ENCODE measurements around the gene FNDC4. TPM values are rescaled to one million over a fixed set of nuclear protein-coding genes. Genes with fewer than 3 reads are reported as not detected.

FNDC4 gene
- total RNA-seq, 2 experiments from 2014 or later, result not detected

DNA sequence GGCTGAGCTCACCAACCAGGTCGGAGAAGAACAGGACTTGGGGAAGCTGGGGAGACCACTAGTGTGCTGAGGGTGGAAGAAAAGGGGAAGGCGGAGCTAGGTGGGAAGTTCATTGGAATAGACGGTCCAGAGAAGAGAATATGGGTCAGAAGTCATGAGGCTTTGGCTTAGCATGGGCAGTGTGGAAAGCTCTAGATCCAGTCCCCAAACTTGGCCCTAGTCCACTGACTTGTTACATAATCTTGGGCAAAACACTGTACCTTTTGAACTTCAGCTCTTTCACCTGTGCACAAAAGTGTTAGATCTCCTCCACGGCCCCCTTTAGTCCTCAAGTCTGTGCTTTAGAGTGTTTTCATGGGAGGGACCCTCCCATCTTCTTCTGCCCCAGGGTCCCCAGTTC, 12.3 kb upstream of the FNDC4 start:
- no peak for DNase-seq
- CTCF ChIA-PET, result interaction anchor here (1.0 to 1.5 kb wide), 2 partner anchors 177 to 228 kb away, joined by 3 to 4 read pairs; no protein-coding TSS in a partner anchor
- Mint-ChIP-seq H3K4me3 (no peak overlapping the region), H3K27ac (no peak overlapping the region), H3K36me3 (ENCODE audit: low read depth) (no peaks in the 10 kb centered on the region), H3K27me3 (ENCODE audit: low read depth) (no peaks in the 10 kb centered on the region), H3K4me1 (ENCODE audit: low read depth) (no peaks in the 10 kb centered on the region), H3K9me3 (no peaks in the 10 kb centered on the region)
- intact Hi-C loops (cut with micrococcal nuclease), result no loop called here

DNA sequence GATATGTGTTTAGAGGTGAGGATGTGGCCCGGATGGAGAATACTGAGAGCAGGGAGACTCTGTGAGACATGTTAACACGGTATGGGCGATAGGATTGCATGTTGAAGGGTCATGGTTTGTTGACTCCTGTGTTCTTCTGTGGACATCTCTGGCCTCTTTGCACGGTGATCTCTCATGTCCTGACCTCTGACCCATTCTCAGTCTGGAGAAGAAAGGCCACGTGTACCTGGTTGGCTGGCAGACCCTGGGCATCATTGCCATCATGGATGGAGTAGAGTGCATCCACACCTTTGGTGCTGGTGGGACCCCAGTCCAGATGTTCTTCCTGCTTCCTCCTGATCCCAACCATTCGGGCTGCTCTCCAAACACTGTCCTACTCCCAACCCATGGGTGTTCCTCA, 11.6 kb upstream of the FNDC4 start:
- DNase-seq, result no peak
- H3K27me3 Mint-ChIP-seq (ENCODE audit: low read depth), result no peaks in the 10 kb centered on the region
- H3K9me3 Mint-ChIP-seq, result no peaks in the 10 kb centered on the region
- H3K36me3 Mint-ChIP-seq (ENCODE audit: low read depth), result no peaks in the 10 kb centered on the region
- CTCF ChIA-PET, result no interaction called here
- H3K4me1 Mint-ChIP-seq (ENCODE audit: low read depth), result no peaks in the 10 kb centered on the region
- intact Hi-C loops (cut with micrococcal nuclease), result no loop called here
- no peak overlapping the region for H3K4me3 Mint-ChIP-seq
- H3K27ac Mint-ChIP-seq, result no peak overlapping the region

DNA sequence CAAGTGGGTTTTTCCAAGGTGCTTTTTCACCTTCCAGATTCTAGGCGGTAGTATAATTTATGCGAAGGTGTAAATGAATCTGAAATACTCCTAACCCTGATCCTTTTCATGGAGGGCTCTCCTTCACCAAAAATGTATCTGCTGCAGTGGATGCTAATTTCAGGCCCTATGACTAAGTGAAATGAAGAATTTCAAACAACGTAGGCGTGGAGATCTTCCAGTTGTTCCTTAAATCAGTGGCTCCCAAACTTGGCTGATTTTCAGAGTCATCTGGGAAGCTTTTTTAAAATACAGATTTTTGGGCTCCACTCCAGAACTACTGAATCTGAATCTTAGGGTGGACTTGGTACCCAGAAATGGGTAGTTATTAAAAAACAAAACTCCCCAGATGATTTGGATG, 7.1 kb upstream of the FNDC4 start:
- no peak overlapping the region for H3K27ac Mint-ChIP-seq
- intact Hi-C loops (cut with micrococcal nuclease), result no loop called here
- CTCF ChIA-PET, result no interaction called here
- H3K4me3 Mint-ChIP-seq, result no peak overlapping the region
- no peaks in the 10 kb centered on the region for H3K9me3 Mint-ChIP-seq
- peaks cover 6% of the 10 kb centered on the region for H3K27me3 Mint-ChIP-seq (ENCODE audit: low read depth)
- H3K36me3 Mint-ChIP-seq (ENCODE audit: low read depth), result no peaks in the 10 kb centered on the region
- no peaks in the 10 kb centered on the region for H3K4me1 Mint-ChIP-seq (ENCODE audit: low read depth)
- DNase-seq, result no peak

DNA sequence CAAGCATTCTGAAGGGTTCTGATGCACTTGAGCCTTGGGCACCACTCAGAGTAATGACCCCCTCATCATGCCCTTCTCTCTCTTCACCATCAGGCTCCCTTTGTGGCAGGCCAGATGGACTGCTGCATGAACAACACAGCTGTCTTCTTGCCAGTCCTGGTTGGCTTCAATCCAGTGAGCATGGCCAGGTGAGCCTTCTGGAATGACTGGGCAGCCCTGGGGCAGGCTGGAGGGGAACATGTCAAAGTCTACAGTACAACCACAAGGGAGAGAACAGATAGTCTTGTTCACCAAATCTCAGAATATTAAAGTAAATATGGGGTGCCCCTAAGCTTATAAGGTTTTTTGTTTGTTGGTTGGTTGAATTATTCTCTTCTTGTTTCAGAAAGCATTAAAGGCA, 6.0 kb upstream of the FNDC4 start:
- intact Hi-C loops (cut with micrococcal nuclease), result no loop called here
- H3K4me1 Mint-ChIP-seq (ENCODE audit: low read depth), result no peaks in the 10 kb centered on the region
- peaks cover 13% of the 10 kb centered on the region for H3K27me3 Mint-ChIP-seq (ENCODE audit: low read depth)
- H3K27ac Mint-ChIP-seq, result no peak overlapping the region
- H3K36me3 Mint-ChIP-seq (ENCODE audit: low read depth), result no peaks in the 10 kb centered on the region
- H3K4me3 Mint-ChIP-seq, result no peak overlapping the region
- no peak for DNase-seq
- CTCF ChIA-PET, result no interaction called here
- H3K9me3 Mint-ChIP-seq, result no peaks in the 10 kb centered on the region

DNA sequence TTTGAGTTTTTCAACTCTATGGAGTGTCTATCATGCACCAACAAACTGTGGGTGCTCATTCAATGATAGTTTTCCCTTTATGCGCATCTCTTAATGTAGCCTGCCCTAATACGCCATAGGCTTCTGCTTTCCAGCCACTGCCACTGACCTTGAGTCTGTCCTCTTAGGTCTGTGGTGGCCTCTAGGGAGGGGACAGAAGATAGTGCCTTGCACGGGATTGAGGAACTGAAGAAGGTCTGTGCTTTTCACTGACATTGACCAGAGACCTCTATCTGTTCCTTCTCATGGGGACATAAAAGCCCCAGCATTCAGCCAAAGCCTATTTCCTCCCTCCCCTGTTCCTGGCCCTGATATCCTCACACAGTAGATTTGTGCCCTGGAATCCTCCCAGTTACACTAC, 4.0 kb upstream of the FNDC4 start:
- H3K27me3 Mint-ChIP-seq (ENCODE audit: low read depth), result peaks cover 27% of the 10 kb centered on the region
- DNase-seq, result no peak
- intact Hi-C loops (cut with micrococcal nuclease), result no loop called here
- no peaks in the 10 kb centered on the region for H3K4me1 Mint-ChIP-seq (ENCODE audit: low read depth)
- H3K4me3 Mint-ChIP-seq, result no peak overlapping the region
- CTCF ChIA-PET, result no interaction called here
- H3K36me3 Mint-ChIP-seq (ENCODE audit: low read depth), result no peaks in the 10 kb centered on the region
- H3K9me3 Mint-ChIP-seq, result no peaks in the 10 kb centered on the region
- H3K27ac Mint-ChIP-seq, result no peak overlapping the region

DNA sequence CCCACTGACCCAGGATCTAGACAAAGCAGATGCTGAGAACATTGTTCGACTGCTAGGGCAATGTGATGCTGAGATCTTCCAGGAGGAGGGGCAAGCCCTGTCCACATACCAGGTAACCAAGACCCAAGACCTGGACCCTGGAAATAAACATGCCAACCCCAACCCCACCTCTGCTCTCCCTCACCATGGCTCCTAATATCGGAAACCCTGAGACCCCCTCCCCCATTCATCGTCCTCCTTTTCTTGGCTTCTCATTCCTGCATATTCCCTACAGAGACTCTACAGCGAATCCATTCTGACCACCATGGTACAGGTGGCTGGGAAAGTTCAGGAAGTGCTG, 2.3 kb upstream of the FNDC4 start:
- no peaks in the 10 kb centered on the region for H3K36me3 Mint-ChIP-seq (ENCODE audit: low read depth)
- no peak overlapping the region for H3K4me3 Mint-ChIP-seq
- CTCF ChIA-PET, result no interaction called here
- H3K27me3 Mint-ChIP-seq (ENCODE audit: low read depth), result peaks cover 32% of the 10 kb centered on the region
- no peaks in the 10 kb centered on the region for H3K4me1 Mint-ChIP-seq (ENCODE audit: low read depth)
- DNase-seq, result no peak
- intact Hi-C loops (cut with micrococcal nuclease), result no loop called here
- H3K27ac Mint-ChIP-seq, result no peak overlapping the region
- H3K9me3 Mint-ChIP-seq, result no peaks in the 10 kb centered on the region

DNA sequence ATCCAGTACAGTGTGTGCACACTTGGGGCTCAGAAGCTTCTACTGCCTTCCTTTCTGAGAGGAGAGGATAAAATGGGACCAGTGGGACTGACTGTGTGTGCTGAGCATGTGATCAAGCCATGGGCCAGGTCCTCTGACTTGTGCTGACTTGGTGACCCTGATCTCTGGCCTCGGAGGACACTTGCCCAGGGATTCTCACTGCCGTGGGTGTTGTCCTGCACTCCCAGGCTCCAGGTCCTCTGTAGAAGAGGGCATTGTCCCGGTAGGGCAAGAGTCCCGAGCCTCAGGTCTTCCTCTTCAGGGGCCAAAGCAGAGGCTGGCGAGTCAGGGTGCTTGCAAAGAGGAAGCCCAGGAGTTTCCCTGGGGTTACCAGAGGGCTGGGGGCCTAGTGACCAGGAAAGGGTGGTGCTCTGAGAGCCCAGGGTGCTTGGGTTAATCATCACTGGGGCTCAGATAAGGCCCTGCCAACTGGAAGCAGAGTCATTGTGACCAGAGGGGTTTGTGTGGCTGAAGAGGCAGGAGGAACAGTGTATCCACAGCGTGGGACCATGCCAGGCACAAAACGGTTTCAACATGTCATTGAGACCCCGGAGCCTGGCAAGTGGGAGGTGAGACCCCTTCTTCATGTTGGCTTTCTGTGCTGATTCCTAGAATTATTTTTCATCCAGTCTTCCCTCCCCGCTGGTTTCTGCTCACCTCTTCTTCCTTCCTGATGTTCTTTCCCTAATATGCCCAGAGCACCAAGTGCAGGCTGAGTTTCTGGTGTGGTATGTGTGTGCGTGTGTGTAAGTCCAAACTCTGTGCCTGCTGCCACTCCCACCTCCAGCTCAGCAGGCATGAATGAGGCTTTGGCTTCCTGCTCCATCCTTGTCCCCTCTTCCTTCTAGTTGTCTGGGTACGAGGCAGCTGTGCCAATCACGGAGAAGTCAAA, 1.6 kb upstream of the FNDC4 start, which contains the start of gene GCKR:
Gene GCKR, plus strand, starts transcription at position 483 of the 931 bp plus-strand sequence. Its CDS starts 66 bp downstream, at position 549.
- Mint-ChIP-seq H3K27ac (no peak within 1 kb of the TSS), H3K9me3 (no peaks in the 10 kb centered on the region), H3K36me3 (ENCODE audit: low read depth) (no peaks in the 10 kb centered on the region), H3K4me1 (ENCODE audit: low read depth) (no peaks in the 10 kb centered on the region), H3K27me3 (ENCODE audit: low read depth) (peaks cover 32% of the 10 kb centered on the region), H3K4me3 (peak within 1 kb of the TSS; percentile 59)
- DNase-seq, result no peak
- intact Hi-C loops (cut with micrococcal nuclease), result no loop called here
- CTCF ChIA-PET, result no interaction called here

DNA sequence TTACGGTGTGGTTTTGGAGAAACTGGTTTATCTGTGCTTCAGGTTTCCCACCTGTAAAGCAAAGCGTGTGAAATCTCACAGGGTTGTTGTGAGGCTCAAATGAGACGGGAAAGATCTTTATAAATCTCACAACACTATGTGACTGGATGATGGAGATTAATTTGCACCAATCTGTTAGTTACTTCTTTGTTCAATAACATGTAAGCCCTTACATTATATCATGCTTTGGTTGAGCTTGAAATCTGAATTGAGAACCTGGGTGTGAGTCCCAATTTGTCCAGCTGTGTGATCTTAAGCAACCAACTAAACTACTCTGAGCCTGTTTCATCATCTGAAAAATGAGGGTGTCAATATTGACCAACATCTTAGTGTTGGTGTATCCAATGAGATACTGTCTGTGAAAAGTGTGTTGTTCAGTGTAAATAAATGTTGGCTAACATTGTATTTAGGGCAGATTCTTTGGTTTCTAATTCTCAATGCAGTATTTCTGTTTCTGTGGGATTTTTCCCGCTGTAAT, 898 bp upstream of the FNDC4 start:
- no peak overlapping the region for H3K27ac Mint-ChIP-seq
- intact Hi-C loops (cut with micrococcal nuclease), result no loop called here

DNA sequence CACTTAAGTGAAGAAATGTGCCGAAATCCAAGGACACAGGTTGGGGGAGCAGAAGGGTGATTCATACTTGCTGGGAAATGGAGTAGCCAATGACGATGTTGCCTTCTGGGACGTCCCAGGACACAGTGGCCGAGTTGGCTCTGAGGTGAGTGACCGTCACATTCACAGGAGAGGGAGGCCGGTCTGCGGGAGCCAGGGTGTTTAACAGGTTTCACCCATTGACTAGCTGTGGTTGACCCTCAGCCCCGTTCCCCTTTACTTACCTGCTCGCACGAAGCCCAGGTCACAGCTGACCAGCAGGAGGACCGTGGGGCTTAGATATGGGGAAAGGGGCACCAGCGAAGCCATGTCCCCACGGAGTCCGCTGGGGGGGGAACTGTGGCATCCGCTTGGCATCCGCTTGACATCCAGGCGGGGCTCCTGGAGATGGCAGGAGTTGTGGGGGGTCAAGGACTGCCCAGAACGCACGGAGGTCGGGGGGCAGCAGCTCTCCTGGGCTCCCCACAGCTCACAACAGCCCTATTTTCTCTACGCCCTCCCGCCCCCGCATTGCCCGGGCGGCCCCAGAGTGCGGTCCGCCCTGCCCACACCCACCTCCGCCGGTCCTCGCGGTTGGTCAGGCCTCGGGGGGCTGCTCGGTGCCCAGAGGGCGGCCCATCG, 586 bp downstream of the FNDC4 start:
- Mint-ChIP-seq H3K27ac (no peak overlapping the region), H3K27me3 (ENCODE audit: low read depth) (peaks cover 32% of the 10 kb centered on the region), H3K4me1 (ENCODE audit: low read depth) (peaks cover 16% of the 10 kb centered on the region), H3K36me3 (ENCODE audit: low read depth) (no peaks in the 10 kb centered on the region), H3K9me3 (no peaks in the 10 kb centered on the region), H3K4me3 (peak overlapping the region; percentile 44)
- no peak for DNase-seq
- CTCF ChIA-PET, result no interaction called here
- intact Hi-C loops (cut with micrococcal nuclease), result no loop called here

More for the DNA sequence above, 898 bp upstream of the FNDC4 start:
- H3K9me3 Mint-ChIP-seq, result no peaks in the 10 kb centered on the region
- H3K27me3 Mint-ChIP-seq (ENCODE audit: low read depth), result peaks cover 32% of the 10 kb centered on the region
- CTCF ChIA-PET, result interaction anchor here (0.6 to 1.1 kb wide), 3 partner anchors 78 to 325 kb away, joined by 3 to 5 read pairs (median 4); no protein-coding TSS in a partner anchor
- H3K36me3 Mint-ChIP-seq (ENCODE audit: low read depth), result no peaks in the 10 kb centered on the region
- H3K4me3 Mint-ChIP-seq, result peak overlapping the region; percentile 59
- DNase-seq, result no peak
- H3K4me1 Mint-ChIP-seq (ENCODE audit: low read depth), result peaks cover 5% of the 10 kb centered on the region

DNA sequence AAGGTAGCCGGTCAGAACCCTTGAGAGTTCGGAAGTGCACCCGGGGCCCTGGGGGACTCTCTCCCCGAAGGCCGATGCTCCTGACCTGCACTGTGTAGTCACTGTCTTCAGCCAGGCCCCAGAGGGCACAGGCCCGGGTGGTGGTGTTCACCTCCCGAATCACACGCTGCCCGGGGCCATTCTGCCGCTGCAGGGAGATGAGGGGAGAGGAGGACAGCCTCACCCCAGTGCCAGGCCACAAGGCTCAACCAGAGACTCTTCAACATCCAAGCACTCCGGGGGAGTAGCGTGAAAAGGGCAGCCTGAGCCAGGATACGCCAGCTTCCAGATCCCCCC, 1.1 kb downstream of the FNDC4 start:
- H3K27me3 Mint-ChIP-seq (ENCODE audit: low read depth), result peaks cover 30% of the 10 kb centered on the region
- H3K4me1 Mint-ChIP-seq (ENCODE audit: low read depth), result peaks cover 20% of the 10 kb centered on the region
- no peak overlapping the region for H3K27ac Mint-ChIP-seq
- DNase-seq, result no peak
- peak overlapping the region; percentile 44 for H3K4me3 Mint-ChIP-seq
- CTCF ChIA-PET, result no interaction called here
- no peaks in the 10 kb centered on the region for H3K9me3 Mint-ChIP-seq
- intact Hi-C loops (cut with micrococcal nuclease), result no loop called here
- H3K36me3 Mint-ChIP-seq (ENCODE audit: low read depth), result no peaks in the 10 kb centered on the region

DNA sequence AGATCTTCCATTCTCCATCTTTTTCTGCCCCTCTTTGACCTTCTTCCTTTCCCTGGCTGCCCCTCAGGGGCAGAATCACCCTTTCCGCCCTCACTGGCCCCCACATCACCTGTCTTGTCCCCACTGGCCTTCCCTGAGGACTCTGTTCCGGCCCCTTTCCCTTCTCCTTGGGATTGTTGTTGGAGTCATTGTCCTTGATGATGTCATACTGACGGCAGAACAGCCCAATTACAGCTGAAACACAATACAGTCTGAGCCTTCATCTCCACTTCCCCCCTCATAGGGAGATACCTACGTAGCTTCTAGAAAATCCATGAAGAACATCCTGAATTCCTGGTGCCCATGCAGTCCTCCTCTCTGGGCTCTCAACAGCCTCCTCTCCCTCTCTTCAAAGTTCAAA, 2.4 kb downstream of the FNDC4 start:
- Mint-ChIP-seq H3K27ac (no peak overlapping the region), H3K9me3 (no peaks in the 10 kb centered on the region), H3K36me3 (ENCODE audit: low read depth) (no peaks in the 10 kb centered on the region), H3K27me3 (ENCODE audit: low read depth) (peaks cover 30% of the 10 kb centered on the region), H3K4me1 (ENCODE audit: low read depth) (peaks cover 20% of the 10 kb centered on the region), H3K4me3 (no peak overlapping the region)
- intact Hi-C loops (cut with micrococcal nuclease), result no loop called here
- DNase-seq, result no peak
- CTCF ChIA-PET, result no interaction called here

DNA sequence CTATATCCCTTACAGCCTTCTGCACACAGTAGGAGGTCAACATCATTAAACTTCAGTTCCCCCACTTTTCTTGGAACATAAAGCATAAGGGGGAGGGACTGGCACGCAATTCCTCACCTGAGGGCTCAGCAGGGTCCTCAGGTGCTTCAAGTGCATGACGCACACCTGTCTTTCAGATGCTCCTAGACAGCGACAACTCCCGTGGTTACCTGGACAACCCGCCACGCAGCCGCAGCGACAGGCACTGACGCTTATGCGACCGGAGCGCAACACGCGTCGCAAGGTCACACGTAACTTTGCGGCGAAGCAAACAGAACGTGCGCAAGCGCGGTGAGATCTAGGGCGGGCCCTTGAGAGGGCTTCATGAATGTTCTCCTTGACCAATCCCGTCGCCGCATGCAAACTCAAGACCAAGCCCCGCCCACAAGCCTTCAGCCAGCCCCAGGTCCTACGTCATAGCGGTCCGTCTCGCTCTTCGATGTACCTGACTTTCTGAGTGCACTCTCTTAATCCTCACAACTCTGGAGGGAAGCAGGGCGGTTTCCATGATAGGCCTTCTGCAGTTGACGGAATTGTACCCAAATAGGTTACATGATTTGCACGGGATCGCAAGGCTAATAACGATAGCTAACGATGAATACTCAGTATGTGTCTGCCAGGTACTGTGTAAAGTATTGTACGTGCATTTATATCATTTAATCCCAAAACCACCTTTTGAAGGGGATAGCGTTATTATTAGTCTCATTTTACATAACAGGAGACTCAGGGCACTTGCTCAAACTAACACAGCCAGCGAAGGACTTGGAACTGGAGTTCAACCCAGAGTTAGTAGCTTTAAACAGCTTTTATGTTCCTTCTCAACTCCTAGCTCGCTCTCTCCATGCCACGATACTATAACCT, 5.3 kb downstream of the FNDC4 start, which contains the start of gene IFT172:
Gene IFT172, minus strand, starts transcription at position 246 of the 900 bp plus-strand sequence. Its CDS starts 90 bp downstream, at position 156.
- Mint-ChIP-seq H3K4me3 (peak within 1 kb of the TSS; percentile 87), H3K27ac (peak within 1 kb of the TSS; percentile 66), H3K36me3 (ENCODE audit: low read depth) (no peaks in the 10 kb centered on the region), H3K9me3 (no peaks in the 10 kb centered on the region), H3K4me1 (ENCODE audit: low read depth) (peaks cover 20% of the 10 kb centered on the region), H3K27me3 (ENCODE audit: low read depth) (peaks cover 10% of the 10 kb centered on the region)
- intact Hi-C loops (cut with micrococcal nuclease), result loop anchor here (1.0 kb wide), 14 partner anchors 59 to 903 kb away; partner anchors contain the start of genes CCDC121, EIF2B4, FOSL2 and GPN1
- DNase-seq, result peak; percentile 100
- CTCF ChIA-PET, result interaction anchor here (0.6 to 1.9 kb wide), 2 partner anchors 81 to 193 kb away, joined by 4 to 6 read pairs; partner anchors contain the start of gene PPM1G

Data from activated naive CD4-positive, alpha-beta T cell treated with anti-CD3 and anti-CD28 coated beads for 36 hours (primary cell).